HepG2 (cell line): ENCODE measurements around the gene MTHFS.
"Not testable (repeated sequence)": the region's sequence is repeated elsewhere in the genome, so short reads cannot be mapped to it uniquely, and the experiment has no call there.

ENCODE experiments used
- ATM ChIP-seq: fragments of 450-650 bp; IDR thresholded peaks from 2 replicates; pipeline ENCODE4 v1.7.1; 2017; ENCODE audit warnings: mild to moderate bottlenecking, borderline replicate concordance
- CHD4 ChIP-seq: fragments of 200-600 bp; sonication (generic); IDR thresholded peaks from 2 replicates; pipeline ENCODE4 v1.7.0; 2017; ENCODE audit warnings: mild to moderate bottlenecking, low read length, borderline replicate concordance
- CTCF ChIP-seq: sonication (generic); formaldehyde crosslinking; IDR thresholded peaks from 2 replicates; pipeline ENCODE4 v1.5.0; 2020; ENCODE audit warnings: mild to moderate bottlenecking, missing genetic modification reagents, moderate library complexity
- GPN1 ChIP-seq: sonication (generic); formaldehyde crosslinking; IDR thresholded peaks from 2 replicates; pipeline ENCODE4 v1.5.1; 2020; ENCODE audit warnings: missing genetic modification reagents, borderline replicate concordance
- HNRNPK ChIP-seq: fragments of 200-400 bp; formaldehyde crosslinking; IDR thresholded peaks from 2 replicates; pipeline ENCODE4 v1.6.1; 2018; ENCODE audit warnings: low read length, low read depth, moderate library complexity, mild to moderate bottlenecking; ENCODE audit not compliant: poor library complexity, severe bottlenecking
- IKZF1 ChIP-seq: fragments of 450-650 bp; IDR thresholded peaks from 2 replicates; pipeline ENCODE4 v1.7.1; 2016
- SMC3 ChIP-seq: IDR thresholded peaks from 2 replicates; pipeline ENCODE4 v1.6.1; 2011; ENCODE audit warnings: low read length, improper control_type of control experiment
- ZNF567 ChIP-seq: sonication (generic); formaldehyde crosslinking; IDR thresholded peaks from 2 replicates; pipeline ENCODE4 v1.8.1; 2023; ENCODE audit warnings: mild to moderate bottlenecking, missing genetic modification reagents, borderline replicate concordance
- TF ChIP-seq, protein P1 (sequence below): sonication (generic); formaldehyde crosslinking; IDR thresholded peaks from 2 replicates; pipeline ENCODE4 v1.4.0; 2020; ENCODE audit warnings: missing genetic modification reagents

GRCh38 chr15:79898786-79899185, 2.0 kb upstream of the MTHFS start:
- TF ChIP-seq, protein P1, sequence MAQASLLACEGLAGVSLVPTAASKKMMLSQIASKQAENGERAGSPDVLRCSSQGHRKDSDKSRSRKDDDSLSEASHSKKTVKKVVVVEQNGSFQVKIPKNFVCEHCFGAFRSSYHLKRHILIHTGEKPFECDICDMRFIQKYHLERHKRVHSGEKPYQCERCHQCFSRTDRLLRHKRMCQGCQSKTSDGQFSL (CRISPR knock-in tag): not testable (repeated sequence)
- not testable (repeated sequence) for TF ChIP-seq CTCF (CRISPR knock-in tag); ATM; IKZF1; GPN1; ZNF567 (CRISPR knock-in tag); HNRNPK; CHD4
- peak; percentile 4; the same call in 1 of the 2 replicates for TF ChIP-seq SMC3
